HepG2 (cell line): ENCODE results near the gene ARHGAP30. TPM values are rescaled to one million over a fixed set of nuclear protein-coding genes. Genes with fewer than 3 reads are reported as not detected.
A peak's percentile ranks its signal among the peaks of the same experiment; 100 is the strongest.

Experiments
- FLYWCH1 ChIP-seq: sonication (generic); formaldehyde crosslinking; IDR thresholded peaks from 2 replicates; pipeline ENCODE4 v1.8.1; 2023; ENCODE audit warnings: mild to moderate bottlenecking, missing genetic modification reagents
- MYNN ChIP-seq: sonication (generic); formaldehyde crosslinking; IDR thresholded peaks from 2 replicates; pipeline ENCODE4 v1.4.0; 2020; ENCODE audit warnings: mild to moderate bottlenecking, low read depth, missing genetic modification reagents
- NPAS2 ChIP-seq: sonication (generic); formaldehyde crosslinking; IDR thresholded peaks from 2 replicates; pipeline ENCODE4 v1.8.0; 2022; ENCODE audit warnings: mild to moderate bottlenecking, missing genetic modification reagents, borderline replicate concordance
- PAWR ChIP-seq: sonication (generic); formaldehyde crosslinking; IDR thresholded peaks from 2 replicates; pipeline ENCODE4 v1.4.0; 2020; ENCODE audit warnings: missing genetic modification reagents, mild to moderate bottlenecking, borderline replicate concordance
- PITX1 ChIP-seq: sonication (generic); formaldehyde crosslinking; IDR thresholded peaks from 2 replicates; pipeline ENCODE4 v1.5.1; 2020; ENCODE audit warnings: mild to moderate bottlenecking, missing genetic modification reagents
- PRDM10 ChIP-seq: sonication (generic); formaldehyde crosslinking; IDR thresholded peaks from 2 replicates; pipeline ENCODE4 v1.4.0; 2020; ENCODE audit warnings: low read depth, missing genetic modification reagents
- SALL2 ChIP-seq: sonication (generic); formaldehyde crosslinking; IDR thresholded peaks from 2 replicates; pipeline ENCODE4 v1.8.1; 2023; ENCODE audit warnings: mild to moderate bottlenecking, missing genetic modification reagents, inconsistent platforms
- SAP130 ChIP-seq: IDR thresholded peaks from 2 replicates; pipeline ENCODE4 v1.6.1; 2016; ENCODE audit warnings: low read depth
- SETDB1 ChIP-seq: sonication (generic); formaldehyde crosslinking; IDR thresholded peaks from 2 replicates; pipeline ENCODE4 v1.5.1; 2020; ENCODE audit warnings: missing genetic modification reagents, mild to moderate bottlenecking, borderline replicate concordance
- ZBTB33 ChIP-seq: sonication (generic); formaldehyde crosslinking; IDR thresholded peaks from 2 replicates; pipeline ENCODE4 v1.4.0; 2020; ENCODE audit warnings: missing genetic modification reagents
- ZFP90 ChIP-seq: sonication (generic); formaldehyde crosslinking; IDR thresholded peaks from 2 replicates; pipeline ENCODE4 v1.8.0; 2022; ENCODE audit warnings: missing genetic modification reagents, mild to moderate bottlenecking, inconsistent platforms, borderline replicate concordance
- ZFX ChIP-seq: sonication (generic); formaldehyde crosslinking; IDR thresholded peaks from 2 replicates; pipeline ENCODE4 v1.4.0; 2020; ENCODE audit warnings: mild to moderate bottlenecking, low read depth, missing genetic modification reagents, moderate library complexity
- ZMYM2 ChIP-seq: sonication (generic); formaldehyde crosslinking; IDR thresholded peaks from 2 replicates; pipeline ENCODE4 v1.8.0; 2022; ENCODE audit warnings: mild to moderate bottlenecking, missing genetic modification reagents
- ZNF124 ChIP-seq: sonication (generic); formaldehyde crosslinking; IDR thresholded peaks from 2 replicates; pipeline ENCODE4 v1.4.0; 2020; ENCODE audit warnings: missing genetic modification reagents
- ZNF512 ChIP-seq: sonication (generic); formaldehyde crosslinking; IDR thresholded peaks from 2 replicates; pipeline ENCODE4 v1.4.0; 2020; ENCODE audit warnings: mild to moderate bottlenecking, missing genetic modification reagents
- ZSCAN29 ChIP-seq: sonication (generic); formaldehyde crosslinking; conservative IDR thresholded peaks from 2 replicates; pipeline ENCODE4 v1.4.0; 2020; ENCODE audit warnings: mild to moderate bottlenecking, missing genetic modification reagents
- polyA plus RNA-seq, 8 experiments: library from polyadenylated mRNA; depleted of rRNA in 3 of 8; stranded (reverse) in 7 of 8; unstranded in 1 of 8; fragments of >200 nt; fragmentation: Illumina TruSeq in 4 of 8; extraction: Trizol in 4 of 8; gene quantifications; 2 replicates each; pipeline versions ENCODE4 v1.2.1 to v1.2.3, GENCODE V29; 2011 to 2016; ENCODE audit warnings: low read depth in 4 of 8, missing spikeins in 1 of 8, mixed read lengths in 1 of 8; ENCODE audit not compliant: insufficient read depth in 1 of 8
- total RNA-seq, 5 experiments: library from RNA; depleted of rRNA; stranded (reverse); fragments of >200 nt; fragmentation: Illumina TruSeq; extraction: Trizol; gene quantifications; 2 replicates each; pipeline ENCODE4 v1.2.3, GENCODE V29; 2016; ENCODE audit warnings: low read depth in 1 of 5
- TF ChIP-seq, protein P1 (sequence below): sonication (generic); formaldehyde crosslinking; IDR thresholded peaks from 2 replicates; pipeline ENCODE4 v1.4.0; 2020; ENCODE audit warnings: missing genetic modification reagents, mild to moderate bottlenecking, borderline replicate concordance
- TF ChIP-seq, protein P2 (sequence below): sonication (generic); formaldehyde crosslinking; conservative IDR thresholded peaks from 2 replicates; pipeline ENCODE4 v1.8.0; 2022; ENCODE audit warnings: low read depth, missing genetic modification reagents

Gene ARHGAP30
- total and polyA plus RNA-seq, 2 of the 13 experiments (the other 11 are each of a cell fraction or from before 2014, with no cell fraction given): 0.13 to 0.20 TPM

DNA sequence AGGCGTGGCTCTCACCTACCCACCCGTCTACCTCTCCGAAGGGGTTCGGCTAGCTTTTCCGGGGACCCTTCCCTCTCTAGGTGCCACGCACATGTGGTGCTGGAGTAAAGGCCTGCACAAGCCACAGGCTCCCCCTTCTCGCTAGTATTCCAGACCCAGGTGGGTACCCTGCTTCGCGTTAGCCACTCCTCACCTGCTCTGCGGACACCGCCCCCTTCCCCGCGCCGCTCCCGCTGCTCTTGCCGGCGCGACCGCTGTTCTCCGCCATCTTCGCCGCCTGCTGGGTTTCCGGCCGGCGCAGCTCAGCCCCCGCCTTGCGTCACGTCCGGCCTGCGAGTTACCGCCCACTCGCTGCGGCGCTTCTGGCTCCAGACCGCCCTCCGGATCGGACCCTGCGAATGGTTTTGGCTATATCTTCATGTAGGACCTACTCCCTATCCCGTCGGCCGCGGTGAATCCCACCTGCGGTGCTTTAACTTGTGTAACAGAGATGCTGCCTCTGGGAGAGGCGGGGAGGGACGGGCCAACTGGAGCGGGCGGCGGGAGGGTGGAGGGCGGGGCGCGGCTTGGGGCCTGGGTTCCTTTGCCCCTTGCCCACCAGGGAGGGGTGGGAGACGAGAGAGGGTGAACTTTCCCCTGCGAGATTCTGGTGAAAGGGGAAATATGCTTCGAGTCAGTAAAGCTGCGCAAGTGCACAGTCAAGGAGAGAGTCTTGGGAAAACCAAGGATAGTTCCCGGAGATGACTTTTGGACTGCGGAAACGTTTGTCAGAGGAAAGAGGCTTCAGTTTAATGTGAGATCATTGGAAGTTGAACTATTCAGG, 48.3 kb upstream of the ARHGAP30 start, which contains the start of the genes NIT1 and PFDN2 (continued):
- TF ChIP-seq ZBTB33 (CRISPR knock-in tag) (no peak), ZSCAN29 (CRISPR knock-in tag) (no peak), ZMYM2 (CRISPR knock-in tag) (no peak), PITX1 (CRISPR knock-in tag) (0 out of 2 replicates have a peak, but pooled peaks have one; percentile 36), PRDM10 (CRISPR knock-in tag) (no peak; the same call in 1 of the 2 replicates), SETDB1 (CRISPR knock-in tag) (no peak), ZFP90 (CRISPR knock-in tag) (peak; percentile 69; the same call in 1 of the 2 replicates), FLYWCH1 (CRISPR knock-in tag) (no peak), NPAS2 (CRISPR knock-in tag) (no peak), ZFX (CRISPR knock-in tag) (peak; percentile 79), ZNF512 (CRISPR knock-in tag) (no peak), PAWR (CRISPR knock-in tag) (no peak), SAP130 (CRISPR knock-in tag) (peak; percentile 90), MYNN (CRISPR knock-in tag) (no peak), SALL2 (CRISPR knock-in tag) (peak; percentile 89), ZNF124 (CRISPR knock-in tag) (no peak; the same call in 1 of the 2 replicates)
- TF ChIP-seq, protein P1, sequence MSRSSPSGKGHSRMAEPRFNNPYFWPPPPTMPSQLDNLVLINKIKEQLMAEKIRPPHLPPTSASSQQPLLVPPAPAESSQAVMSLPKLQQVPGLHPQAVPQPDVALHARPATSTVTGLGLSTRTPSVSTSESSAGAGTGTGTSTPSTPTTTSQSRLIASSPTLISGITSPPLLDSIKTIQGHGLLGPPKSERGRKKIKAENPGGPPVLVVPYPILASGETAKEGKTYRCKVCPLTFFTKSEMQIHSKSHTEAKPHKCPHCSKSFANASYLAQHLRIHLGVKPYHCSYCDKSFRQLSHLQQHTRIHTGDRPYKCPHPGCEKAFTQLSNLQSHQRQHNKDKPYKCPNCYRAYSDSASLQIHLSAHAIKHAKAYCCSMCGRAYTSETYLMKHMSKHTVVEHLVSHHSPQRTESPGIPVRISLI: no peak
- TF ChIP-seq, protein P2, sequence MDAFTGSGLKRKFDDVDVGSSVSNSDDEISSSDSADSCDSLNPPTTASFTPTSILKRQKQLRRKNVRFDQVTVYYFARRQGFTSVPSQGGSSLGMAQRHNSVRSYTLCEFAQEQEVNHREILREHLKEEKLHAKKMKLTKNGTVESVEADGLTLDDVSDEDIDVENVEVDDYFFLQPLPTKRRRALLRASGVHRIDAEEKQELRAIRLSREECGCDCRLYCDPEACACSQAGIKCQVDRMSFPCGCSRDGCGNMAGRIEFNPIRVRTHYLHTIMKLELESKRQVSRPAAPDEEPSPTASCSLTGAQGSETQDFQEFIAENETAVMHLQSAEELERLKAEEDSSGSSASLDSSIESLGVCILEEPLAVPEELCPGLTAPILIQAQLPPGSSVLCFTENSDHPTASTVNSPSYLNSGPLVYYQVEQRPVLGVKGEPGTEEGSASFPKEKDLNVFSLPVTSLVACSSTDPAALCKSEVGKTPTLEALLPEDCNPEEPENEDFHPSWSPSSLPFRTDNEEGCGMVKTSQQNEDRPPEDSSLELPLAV (CRISPR knock-in tag): no peak
